ENCODE data around the gene PLCB1. TPM values are rescaled to one million over a fixed set of nuclear protein-coding genes. Genes with fewer than 3 reads are reported as not detected.
"Not testable (repeated sequence)": the region's sequence is repeated elsewhere in the genome, so short reads cannot be mapped to it uniquely, and the experiment has no call there.

The PLCB1 gene
- total RNA-seq, 2 donors from 2014 or later = 16.9 to 20.8 TPM

DNA sequence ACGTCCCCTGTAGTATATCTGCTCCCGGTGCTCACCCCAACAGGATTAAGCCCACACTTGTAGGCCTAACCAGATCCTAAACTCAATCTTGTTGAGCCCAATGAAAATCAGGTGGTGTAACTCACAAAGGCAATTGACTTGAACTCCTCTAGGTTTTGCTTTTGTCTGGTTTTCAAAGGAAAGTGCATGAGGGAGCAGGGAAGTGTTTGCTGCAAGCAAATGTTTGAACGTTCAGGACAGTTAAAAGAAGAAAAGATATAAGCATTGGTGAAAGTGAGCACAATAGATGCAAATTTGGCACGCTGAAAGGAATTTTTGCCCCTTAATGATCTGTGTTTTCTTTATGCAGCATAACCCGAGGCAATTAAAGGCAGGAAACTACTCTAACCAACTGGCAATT is 212.6 kb downstream of the PLCB1 start:
- intact Hi-C loops (cut with DNase I) = loop anchor here in 1 of 2 donors (10.0 kb wide), 1 partner anchor 380 kb away; no protein-coding TSS in a partner anchor
- DNase-seq (ENCODE audit: low spot score) = no peak

DNA sequence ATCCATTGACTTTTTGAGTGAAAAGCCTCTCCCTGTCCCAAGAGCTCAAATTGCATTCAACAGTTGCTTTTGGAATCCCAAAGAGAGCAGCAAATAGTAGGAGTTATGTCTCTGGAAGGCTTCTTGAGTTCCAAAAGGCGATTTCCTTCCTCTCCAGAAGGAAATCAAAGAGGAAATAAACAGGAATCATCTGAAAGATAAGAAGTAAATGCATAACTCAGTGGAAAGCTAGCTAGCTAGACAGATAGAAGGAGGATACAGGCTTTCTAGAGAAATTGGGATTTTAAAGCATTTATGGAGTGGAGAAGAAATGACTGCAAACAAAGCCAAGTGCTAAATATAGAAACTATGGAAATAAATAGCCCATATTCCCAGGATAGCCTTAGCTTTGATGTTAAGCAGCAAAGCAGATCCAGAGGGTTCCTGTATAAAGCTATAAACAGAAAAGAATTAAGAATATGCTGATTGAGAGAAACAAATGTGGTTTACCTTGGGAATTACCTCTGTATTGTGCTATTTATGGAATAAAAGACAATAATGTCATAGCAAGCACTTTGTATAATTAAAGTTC is 214.7 kb downstream of the PLCB1 start:
- DNase-seq (ENCODE audit: low spot score) = no peak
- intact Hi-C loops (cut with DNase I) = loop anchor here in 1 of 2 donors (10.0 kb wide), 1 partner anchor 382 kb away; no protein-coding TSS in a partner anchor

DNA sequence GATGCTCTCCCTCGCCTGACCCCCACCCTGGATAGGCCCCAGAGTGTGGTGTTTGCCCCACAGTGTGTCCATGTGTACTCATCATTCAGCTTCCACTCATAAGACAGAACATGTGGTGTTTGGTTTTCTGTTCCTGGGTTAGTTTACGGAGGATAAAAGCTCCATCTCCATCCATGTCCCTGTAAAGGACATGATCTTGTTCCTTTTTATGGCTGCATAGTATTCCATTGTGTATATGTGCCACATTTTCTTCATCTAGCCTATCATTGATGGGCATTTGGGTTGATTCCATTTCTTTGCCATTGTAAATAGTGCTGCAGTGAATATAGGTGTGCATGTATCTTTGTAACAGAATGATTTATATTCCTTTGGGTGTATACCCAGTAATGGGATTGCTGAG is 218.2 kb downstream of the PLCB1 start:
- intact Hi-C loops (cut with DNase I); DNase-seq (ENCODE audit: low spot score): not testable (repeated sequence)

DNA sequence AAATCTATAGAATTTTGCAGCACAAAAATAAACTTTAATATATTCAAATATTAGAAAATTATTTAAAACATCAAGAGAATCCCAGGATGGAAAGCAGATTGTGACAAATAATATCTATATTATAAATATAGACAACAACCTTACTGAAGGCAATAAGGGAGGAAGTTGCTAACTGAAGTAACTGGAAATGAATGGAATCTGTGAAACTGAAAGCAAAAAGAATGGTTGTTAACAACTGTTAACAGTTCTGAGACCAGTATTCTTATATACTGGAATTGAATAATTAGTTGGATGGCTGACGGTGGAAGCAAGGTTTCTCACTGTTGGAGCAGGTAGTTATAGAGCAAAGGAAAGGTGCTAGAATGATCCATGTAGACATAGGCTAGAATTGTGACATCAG is 220.4 kb downstream of the PLCB1 start:
- DNase-seq (ENCODE audit: low spot score) = no peak
- intact Hi-C loops (cut with DNase I) = no loop called here

DNA sequence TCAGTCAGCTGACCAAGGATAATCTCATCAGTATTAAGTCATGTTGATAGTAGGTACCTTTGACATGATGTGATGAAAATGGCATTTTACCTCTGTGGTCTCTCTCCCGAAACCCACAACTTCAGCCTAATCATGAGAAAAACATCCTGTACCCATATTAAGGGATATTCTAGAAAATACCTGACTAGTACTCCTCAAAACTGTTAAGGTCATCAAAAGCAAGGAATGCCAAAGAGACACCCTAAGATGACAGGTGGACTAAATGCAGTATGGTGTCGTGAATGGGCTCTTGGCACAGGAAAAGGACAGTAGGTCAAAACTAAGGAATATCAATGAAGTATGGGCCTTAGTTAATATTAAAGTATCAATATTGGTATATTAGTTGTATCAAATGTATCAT is 221.4 kb downstream of the PLCB1 start:
- no peak for DNase-seq (ENCODE audit: low spot score)
- intact Hi-C loops (cut with DNase I) = no loop called here

DNA sequence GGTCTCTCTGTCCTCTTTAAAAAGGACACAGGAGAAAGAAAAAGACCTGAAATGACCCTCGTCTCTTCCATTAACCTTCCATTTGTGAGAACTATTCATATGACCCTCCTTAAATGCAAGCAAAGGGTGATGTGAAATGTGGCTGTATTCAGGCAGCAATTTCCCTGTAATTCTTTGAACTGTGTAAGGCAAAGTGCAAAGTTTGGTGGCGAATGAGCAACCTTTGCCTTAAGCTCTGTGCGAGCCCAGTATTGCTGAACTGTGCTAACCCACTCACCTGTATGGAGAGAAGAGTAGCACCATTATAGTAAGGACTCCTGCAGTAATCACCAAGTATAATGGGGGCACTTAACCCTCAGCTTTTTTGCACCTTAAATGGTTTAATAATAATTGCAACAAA is 223.4 kb downstream of the PLCB1 start:
- no peak for DNase-seq (ENCODE audit: low spot score)
- intact Hi-C loops (cut with DNase I) = no loop called here

DNA sequence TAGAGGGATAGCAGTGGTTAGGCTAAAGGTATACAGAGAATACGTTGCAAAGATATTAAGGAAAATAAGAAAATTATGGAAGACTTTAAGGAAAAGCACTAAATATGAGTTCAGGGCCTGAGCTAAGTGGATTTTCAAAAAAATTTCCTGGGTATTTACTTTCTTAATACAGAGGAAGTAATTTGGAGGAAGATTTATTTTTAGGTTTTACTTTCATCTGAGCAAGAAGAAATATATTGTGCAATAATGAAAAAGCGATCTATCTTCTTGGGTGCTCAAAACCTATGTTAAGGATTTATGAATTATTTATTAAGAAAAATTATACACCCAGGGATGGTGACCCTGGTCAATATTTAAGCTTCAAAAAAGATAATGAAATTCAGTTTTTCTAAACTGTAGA is 224.7 kb downstream of the PLCB1 start:
- intact Hi-C loops (cut with DNase I) = no loop called here

DNA sequence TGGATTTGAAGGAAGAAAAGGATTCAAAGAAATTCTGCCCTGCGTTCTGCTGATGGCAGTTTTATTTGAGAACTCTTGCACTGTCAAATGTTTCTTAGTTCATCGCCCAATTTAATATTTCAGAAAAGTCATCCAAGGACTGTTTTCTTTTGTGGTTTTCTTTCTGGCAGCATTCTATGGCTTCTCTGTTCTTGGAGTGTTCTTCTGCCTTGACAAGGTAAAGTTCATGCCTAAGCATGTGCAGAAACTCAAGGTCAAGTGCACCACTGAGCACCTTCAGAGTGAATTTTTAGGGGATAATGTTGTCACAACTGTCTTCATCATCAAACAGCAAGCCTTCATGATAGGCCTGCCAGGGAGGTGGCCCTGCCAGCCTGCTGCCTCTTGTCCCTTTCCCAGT is 225.6 kb downstream of the PLCB1 start:
- intact Hi-C loops (cut with DNase I) = no loop called here
- DNase-seq (ENCODE audit: low spot score) = no peak

More for the DNA sequence above, 224.7 kb downstream of the PLCB1 start:
- DNase-seq (ENCODE audit: low spot score) = no peak

DNA sequence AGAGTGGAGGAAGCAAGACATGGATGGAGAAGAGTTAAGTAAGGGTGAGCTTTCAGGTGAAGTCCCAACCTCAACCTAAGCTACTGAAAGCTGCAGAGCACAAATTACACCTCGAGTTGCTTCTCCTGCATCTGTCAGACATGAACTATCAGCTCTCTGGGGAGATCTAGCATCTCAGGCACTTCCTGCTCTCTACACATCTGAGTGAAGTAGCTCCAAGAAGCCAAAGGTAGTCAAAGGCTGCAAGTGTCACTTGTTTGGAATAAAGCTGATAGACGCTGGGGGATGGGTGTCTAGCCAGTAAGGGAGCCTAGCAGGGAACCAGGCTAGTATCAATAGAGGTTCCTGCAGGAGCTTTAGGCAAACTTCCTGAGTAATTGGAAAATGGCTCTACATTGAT is 228.0 kb downstream of the PLCB1 start:
- no peak for DNase-seq (ENCODE audit: low spot score)
- intact Hi-C loops (cut with DNase I) = no loop called here

DNA sequence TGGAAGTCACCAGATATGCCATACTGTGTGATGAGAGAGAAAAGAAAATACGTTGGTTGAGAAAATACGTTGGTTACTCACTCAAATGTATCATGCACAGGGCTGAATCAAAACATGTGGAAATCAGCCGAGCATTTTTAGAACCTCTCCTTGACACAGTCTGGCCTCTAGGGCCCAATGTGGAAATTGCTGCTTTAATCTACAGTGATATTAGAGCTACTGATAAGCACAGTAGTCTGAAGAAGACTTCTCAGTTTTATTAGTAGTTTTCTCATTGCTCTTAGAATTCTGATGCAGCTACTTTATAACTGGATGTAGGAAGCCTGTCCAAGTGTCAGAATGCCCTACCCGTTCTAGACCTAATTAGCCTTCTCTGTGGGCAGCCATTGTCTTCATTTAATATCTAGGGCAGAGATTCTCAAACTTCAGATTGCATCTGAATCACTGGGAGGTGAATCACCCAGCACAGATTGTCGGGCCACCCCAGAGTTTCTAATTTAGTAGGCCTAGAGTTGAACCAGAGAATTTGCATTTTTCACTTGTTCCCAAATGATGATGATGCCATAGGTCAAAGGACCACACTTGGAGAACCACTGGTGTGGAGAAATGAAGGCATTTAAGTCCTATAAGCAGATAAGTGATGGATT is 229.1 kb downstream of the PLCB1 start:
- no peak for DNase-seq (ENCODE audit: low spot score)
- intact Hi-C loops (cut with DNase I) = no loop called here

DNA sequence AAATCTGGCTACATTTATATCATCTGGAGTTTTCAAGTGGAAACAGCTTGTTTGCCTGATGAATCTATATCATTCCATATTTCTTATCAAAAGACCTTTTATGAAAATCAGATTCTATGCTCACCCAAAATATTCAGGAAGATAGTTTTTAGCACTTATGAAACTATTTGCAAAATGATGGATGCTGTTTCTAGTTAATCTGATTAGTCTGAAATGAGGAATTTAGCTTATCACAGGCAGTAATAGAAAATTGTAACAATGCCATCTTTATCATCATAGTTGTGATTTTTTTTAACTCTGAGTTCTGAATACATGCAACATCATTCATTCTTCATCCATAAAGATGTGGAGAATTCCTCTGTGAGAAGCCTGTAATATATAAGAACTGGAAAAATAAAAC is 229.7 kb downstream of the PLCB1 start:
- intact Hi-C loops (cut with DNase I) = no loop called here
- DNase-seq (ENCODE audit: low spot score) = no peak

DNA sequence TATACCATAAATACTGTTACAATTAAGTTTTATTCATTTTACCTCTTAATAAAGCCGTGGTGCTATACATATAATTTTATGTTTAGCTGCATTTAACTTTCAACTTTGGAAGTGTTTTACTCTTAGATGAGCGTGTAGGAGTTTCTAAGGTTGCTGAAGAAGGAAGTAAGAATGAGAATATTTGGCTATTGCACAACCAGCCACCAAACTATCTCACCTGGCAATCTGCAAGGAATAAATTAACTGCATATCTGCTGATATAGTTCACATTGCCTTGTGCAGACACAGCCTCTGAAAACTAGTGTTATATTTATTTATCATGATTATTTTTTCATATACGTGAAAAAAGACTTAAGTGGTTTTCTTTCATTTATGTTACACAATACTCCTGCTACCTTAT is 230.4 kb downstream of the PLCB1 start:
- intact Hi-C loops (cut with DNase I) = no loop called here
- DNase-seq (ENCODE audit: low spot score) = no peak

DNA sequence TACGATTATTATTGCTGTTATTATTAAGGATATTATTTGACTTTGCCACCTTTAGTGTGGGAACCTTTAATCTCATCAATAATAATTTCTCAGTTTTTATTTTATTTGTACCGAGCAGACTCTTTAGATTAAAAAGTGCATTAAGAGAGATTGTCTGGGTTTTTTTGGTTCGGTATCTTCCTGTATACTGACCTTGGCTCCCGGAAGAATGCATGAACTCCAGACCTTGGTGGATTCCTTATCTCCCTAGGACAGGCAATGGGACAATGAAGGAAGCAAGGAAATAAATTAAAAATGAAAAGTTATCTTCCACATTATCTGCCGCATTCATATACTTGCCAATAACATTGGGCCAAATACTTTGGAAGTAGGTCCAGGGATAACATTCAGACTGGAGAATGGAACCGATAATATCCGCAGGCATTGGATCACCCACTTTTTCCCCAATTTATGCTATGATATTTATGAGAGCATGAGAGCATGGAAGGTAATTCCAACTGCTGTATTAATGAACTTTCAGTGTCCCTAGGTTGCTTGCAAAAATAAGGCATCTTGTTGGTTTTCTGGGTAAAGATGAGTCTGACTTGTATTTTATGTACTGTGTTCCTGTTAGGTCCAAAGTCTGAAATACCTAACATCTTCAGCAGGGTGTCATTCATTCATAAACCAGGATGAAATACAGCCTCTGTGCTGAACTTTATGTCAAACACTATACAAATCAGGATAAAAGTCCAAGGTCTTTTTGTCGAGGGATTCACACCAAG is 232.1 kb downstream of the PLCB1 start:
- intact Hi-C loops (cut with DNase I) = no loop called here

DNA sequence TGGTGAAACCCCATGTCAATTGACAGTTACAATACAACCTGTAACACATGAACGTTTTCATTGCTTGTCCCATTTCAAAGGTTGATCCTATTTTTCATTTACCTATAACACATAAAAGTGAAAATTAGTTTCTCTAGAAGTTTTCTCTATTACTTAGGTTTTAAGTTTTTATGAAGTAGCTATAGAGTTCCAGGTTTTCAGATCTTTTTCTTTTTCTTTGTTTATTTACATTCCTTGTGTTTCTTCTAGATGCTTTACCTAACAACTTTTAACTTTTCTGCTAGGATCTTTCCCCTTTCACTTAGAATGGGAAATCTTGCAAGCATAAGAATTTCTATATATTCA is 232.6 kb downstream of the PLCB1 start:
- intact Hi-C loops (cut with DNase I) = no loop called here
- no peak for DNase-seq (ENCODE audit: low spot score)

More for the DNA sequence above, 232.1 kb downstream of the PLCB1 start:
- DNase-seq (ENCODE audit: low spot score) = no peak

DNA sequence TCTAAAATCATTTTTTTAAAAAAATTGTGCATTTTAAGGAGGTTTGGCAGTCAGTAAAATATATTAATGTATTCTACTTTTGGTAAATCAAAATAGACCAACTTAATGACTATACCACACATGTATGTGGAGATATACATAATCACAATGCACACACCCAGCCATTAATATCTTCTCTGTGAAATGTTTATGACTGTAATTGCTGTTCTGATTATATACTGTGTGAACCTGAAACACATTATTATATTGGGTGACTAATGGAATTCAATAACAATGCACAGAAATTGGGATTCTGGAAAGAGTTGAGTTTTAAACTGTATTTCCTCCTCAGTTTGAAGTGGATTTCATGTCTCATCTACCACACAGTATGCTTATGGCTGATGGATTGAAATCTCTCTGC is 233.6 kb downstream of the PLCB1 start:
- no peak for DNase-seq (ENCODE audit: low spot score)
- intact Hi-C loops (cut with DNase I) = no loop called here

DNA sequence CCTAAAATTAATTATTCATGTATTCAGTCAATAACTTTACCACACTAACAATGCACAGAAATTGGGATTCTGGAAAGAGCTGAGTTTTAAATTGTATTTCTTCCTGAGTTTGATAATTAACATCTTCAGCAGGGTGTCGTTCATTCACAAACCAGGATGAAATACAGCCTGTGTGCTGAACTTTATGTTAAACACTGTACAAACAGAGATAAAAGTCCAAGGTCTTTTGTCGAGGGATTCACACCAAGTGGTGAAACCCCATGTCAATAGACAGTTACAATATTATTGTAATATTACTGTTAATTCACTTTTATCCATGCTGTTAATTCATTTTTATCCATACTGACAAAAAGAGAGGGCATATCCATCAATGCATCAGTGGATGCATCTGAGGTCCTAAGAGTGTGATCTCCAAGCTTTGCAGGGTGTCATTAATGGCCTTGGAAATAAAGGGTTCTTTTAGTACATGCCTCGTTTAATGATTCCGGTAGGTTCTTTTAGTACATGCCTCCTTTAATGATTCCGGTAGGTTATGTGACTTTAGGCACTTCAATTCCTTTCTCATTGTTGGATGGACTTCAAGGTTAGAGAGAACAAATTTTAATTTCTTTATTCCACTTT is 234.3 kb downstream of the PLCB1 start:
- intact Hi-C loops (cut with DNase I) = no loop called here
- DNase-seq (ENCODE audit: low spot score) = no peak

DNA sequence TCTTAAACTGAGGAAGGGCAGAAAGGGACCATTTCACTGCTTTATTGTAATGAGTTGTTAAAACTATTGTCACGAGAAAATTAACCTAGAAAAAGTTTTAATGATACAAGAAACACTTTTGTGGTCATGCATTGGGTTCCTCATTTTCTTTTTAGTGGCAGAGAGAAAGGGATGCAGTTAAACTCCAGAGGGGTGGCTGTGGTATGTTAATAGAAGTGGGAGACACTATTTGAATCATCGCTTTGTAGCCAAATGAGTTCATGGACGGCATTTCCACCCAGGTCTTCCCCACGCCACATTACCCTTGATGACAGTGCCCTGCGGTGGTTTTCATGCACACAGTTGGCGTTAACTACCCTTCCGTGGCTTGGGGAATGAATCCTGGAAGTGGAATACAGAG is 235.6 kb downstream of the PLCB1 start:
- no peak for DNase-seq (ENCODE audit: low spot score)
- intact Hi-C loops (cut with DNase I) = no loop called here

DNA sequence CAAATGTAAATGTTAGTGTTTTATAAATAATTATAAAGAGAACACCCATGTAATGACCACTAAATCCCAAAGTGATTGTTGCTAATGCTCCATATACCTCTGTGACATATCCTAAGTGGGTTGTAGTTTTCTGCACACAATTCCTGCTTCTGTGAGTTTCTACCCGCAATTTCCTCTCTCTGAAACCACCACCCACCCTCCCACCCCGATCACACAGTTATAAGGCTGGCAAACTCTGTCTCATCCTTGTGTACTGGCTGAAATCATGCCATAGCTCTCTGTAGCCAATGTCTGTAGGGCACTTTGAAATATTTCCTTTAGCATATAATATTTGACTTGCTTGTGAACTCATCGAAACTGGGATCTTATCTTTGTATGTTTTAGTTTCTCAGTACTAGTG is 236.6 kb downstream of the PLCB1 start:
- intact Hi-C loops (cut with DNase I) = no loop called here
- DNase-seq (ENCODE audit: low spot score) = no peak

DNA sequence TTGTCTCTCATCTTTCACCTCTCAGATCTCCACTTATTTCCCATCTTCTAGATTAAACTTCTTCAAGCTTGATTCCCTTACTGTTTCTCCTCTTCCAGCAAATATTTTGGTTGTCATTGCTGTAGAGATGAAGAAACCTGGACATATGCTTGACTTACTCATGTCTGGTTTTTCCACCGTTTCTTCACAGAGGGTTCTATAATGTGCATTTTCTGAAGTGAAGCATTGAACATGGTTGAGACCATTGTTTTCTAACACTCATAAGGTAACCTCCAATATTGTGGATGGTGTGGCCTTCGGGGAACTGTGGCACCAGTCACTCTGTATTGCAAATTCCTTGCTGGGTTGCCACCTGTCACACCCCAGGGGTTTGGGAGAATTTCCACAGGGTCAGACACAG is 237.2 kb downstream of the PLCB1 start:
- intact Hi-C loops (cut with DNase I) = no loop called here
- no peak for DNase-seq (ENCODE audit: low spot score)

DNA sequence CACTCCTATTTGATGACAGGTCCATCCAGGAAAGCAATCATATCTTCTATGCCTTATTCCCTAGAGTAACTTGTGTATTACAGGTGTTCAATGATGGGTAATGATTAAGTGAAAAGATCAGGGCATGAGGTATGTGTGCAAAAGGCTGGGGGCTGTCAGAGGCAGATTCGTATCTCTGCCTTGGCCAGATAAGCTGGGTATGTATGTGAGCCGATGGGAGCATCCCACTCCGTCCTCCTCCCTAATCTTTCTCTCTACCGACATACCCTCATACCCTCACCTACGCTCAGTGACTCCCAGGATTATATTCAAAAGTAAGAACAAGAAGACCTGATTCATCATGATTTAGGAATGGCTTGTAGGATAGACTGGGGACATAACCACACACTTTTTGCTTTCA is 238.7 kb downstream of the PLCB1 start:
- no peak for DNase-seq (ENCODE audit: low spot score)
- intact Hi-C loops (cut with DNase I) = no loop called here
